Measurements from ENCODE around the gene MEIS2.
A peak's percentile ranks its signal among the peaks of the same experiment; 100 is the strongest.

Gene MEIS2

DNA sequence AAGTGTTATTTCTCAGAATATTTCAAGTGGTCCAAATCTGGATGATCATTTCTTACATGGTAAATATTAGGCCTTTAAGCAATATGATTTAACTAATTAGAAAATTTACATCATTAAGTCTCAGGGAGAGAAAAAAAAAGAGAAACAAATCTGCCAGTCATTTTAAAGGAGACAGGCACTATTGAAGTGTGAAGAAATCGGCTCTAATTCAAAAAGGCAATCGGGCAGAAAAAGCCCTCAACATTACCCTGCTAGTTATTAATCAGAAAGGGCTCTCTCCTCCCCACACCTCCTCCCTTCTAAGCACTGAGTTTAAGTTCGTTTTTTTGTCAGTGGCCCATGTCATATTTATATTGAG lies 215.9 kb downstream of the MEIS2 start:
- TF ChIP-seq, protein P1, sequence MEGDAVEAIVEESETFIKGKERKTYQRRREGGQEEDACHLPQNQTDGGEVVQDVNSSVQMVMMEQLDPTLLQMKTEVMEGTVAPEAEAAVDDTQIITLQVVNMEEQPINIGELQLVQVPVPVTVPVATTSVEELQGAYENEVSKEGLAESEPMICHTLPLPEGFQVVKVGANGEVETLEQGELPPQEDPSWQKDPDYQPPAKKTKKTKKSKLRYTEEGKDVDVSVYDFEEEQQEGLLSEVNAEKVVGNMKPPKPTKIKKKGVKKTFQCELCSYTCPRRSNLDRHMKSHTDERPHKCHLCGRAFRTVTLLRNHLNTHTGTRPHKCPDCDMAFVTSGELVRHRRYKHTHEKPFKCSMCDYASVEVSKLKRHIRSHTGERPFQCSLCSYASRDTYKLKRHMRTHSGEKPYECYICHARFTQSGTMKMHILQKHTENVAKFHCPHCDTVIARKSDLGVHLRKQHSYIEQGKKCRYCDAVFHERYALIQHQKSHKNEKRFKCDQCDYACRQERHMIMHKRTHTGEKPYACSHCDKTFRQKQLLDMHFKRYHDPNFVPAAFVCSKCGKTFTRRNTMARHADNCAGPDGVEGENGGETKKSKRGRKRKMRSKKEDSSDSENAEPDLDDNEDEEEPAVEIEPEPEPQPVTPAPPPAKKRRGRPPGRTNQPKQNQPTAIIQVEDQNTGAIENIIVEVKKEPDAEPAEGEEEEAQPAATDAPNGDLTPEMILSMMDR (IDR thresholded peaks at IDR 0.05; ENCODE audit: low read depth, low read length): no peak
- DNase-seq (ENCODE audit: extremely low read depth, low read depth): no peak

DNA sequence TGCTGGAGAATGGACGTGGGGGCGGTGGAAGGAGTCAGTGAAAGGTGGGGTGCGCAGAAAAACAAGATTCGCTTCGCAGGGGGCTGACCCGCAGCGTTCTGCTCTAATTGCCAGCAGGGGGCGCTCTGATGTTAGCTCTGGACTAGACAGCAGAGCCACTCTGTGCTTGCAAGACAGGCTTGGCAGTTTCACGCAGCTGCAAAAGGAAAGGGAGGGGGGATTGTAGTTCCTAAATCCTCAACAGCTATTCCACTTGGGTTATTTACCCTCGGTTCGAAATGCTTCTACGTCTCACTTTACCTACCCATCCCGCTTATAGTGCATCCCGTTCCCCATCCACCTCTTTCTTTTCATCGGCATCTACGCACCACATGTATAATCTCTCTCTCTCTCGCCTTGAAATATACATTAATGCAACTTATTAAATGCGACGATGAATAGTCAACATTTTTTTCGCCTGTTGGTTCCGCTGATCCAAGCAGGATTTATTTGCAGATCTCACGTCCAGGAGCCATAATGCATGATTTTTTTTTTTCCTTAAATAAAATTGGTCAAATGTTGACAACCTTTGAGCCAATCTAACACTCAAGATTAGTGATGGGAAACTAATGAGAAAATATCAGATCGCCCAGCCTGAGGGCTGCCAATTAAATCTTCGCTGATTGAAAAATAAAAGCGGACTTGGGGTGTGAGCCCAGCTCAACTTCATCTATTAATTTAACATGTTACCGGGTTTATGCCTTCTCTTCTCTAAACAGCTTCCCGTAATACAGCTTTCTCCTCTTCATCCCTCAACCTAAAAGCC lies 216.4 kb downstream of the MEIS2 start:
- TF ChIP-seq, protein P1 (IDR thresholded peaks at IDR 0.05; ENCODE audit: low read depth, low read length): peak; percentile 87
- peak; percentile 57 for DNase-seq (ENCODE audit: extremely low read depth, low read depth)

DNA sequence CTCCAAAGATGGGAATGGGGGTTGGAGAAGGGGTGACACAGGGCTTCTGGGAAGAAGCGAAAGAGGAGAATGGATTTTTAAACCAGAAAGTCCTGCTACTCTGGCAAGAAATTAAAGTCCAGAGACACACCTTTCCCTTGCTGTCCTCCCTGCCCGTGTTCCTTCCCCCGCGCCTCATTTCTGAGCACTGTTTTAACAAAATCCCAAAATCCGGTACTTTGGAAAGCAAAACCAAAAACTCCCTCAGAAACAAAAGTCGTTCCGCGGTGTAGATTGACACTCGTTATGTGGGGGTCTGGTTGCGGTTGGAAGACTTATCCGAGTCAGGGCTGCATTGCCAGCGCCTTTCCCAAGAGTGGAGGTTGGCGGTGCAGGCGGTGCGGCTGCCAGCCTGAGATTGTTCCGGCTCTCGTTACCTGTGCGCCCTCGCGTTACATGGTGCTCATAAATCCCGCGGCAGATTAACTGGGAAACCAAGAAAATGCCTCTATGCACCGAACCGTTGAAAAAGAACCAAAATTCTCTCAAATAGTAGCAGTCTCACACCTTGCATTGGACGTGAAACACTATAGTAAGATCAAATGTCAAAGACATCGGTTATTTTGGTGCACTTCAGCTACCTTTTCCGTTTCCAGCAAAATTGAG lies 217.7 kb downstream of the MEIS2 start:
- DNase-seq (ENCODE audit: extremely low read depth, low read depth): no peak
- TF ChIP-seq, protein P1 (IDR thresholded peaks at IDR 0.05; ENCODE audit: low read depth, low read length): no peak

DNA sequence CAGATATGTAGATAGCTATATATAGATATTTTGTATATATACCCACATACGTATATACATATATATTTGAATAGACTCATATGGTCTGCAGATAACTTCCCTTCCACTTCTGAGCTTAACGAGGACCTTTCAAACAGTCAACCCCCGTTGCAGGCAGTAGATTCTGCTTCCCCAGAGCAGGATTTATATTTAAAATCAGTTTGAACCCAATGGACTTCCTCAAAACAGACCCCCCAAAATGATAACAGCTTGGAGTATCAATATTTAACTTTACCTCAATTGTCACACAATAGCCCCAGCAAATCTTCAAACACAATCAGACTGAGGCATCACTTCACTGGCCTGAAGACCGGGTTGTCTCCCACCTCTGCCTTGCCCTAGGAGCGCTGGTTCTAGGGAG lies 218.3 kb downstream of the MEIS2 start:
- no peak for DNase-seq (ENCODE audit: extremely low read depth, low read depth)
- TF ChIP-seq, protein P1 (IDR thresholded peaks at IDR 0.05; ENCODE audit: low read depth, low read length): no peak

DNA sequence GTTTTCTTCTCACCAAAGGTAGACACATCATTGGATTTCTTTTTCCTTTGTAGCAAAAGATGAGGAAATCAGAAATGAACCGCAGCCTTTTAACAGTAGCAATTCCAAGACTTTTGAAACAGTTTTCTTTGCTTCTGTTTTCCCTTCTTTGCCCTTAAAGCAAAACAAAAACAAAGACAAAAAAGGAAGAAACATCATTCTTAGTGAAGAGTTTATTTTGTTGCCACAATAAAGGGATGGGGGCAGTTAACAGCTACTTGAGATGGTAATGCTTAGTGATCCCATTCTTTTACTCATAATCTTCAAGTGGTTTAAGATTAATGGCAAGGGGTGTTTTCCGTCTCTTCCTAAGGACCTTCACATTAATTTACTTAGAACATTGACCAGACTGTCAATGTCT lies 218.8 kb downstream of the MEIS2 start:
- DNase-seq (ENCODE audit: extremely low read depth, low read depth): no peak
- TF ChIP-seq, protein P1 (IDR thresholded peaks at IDR 0.05; ENCODE audit: low read depth, low read length): no peak

DNA sequence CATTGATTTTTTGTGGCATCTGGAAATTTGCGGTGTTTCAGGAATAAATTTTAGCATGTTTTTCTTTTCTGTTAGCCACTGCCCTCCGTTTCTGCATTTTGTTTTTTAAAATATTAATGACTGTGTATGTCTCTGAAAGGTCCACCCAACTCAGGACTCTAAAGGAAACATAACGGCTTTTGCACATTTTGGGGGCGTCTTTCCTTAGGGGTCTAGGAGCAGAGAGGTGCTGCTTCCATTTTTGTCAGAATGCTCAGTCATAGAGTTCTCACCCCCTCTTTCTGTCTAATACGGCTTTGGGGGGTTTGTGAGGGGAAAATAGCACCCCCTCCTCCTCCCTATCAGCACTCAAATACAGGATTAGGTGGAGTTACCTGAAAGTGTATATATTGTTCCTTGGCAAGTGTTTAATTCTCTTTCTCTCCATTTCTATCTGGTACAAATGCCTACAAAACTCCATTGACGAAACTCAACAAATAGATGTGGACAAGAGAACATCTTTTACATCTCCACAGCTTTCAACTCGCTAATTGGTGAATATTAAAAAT lies 219.4 kb downstream of the MEIS2 start:
- TF ChIP-seq, protein P1 (IDR thresholded peaks at IDR 0.05; ENCODE audit: low read depth, low read length): no peak
- no peak for DNase-seq (ENCODE audit: extremely low read depth, low read depth)
